Measurements from ENCODE around the gene SCUBE1.

GRCh38 chr22:43233529-43233928, 109.6 kb downstream of the SCUBE1 start:
- TF ChIP-seq CTCF (IDR thresholded peaks at IDR 0.05; ENCODE audit: low read length) (no peak), EZH2 (IDR thresholded peaks at IDR 0.05; ENCODE audit: borderline replicate concordance, low read length) (no peak)

Data from OCI-LY1 (cell line).